Prostate gland (tissue), 2 donors: ENCODE measurements around the gene KLHL12.

Experiments used
- CTCF ChIP-seq, 4 experiments: fragments of 200-600 bp in 2 of 4; fragments of 450-650 bp in 2 of 4; sonication (generic) in 2 of 4; IDR thresholded peaks; 1 replicate in 3 of 4; 2 replicates in 1 of 4; pipeline ENCODE4 v1.5.1; 2016 to 2019; ENCODE audit warnings: antibody characterized with exemption in 4 of 4, mild to moderate bottlenecking in 2 of 4, moderate library complexity in 2 of 4
- POLR2A ChIP-seq: fragments of 450-650 bp; IDR thresholded peaks from one replicate; pipeline ENCODE4 v1.6.1; 2016; ENCODE audit warnings: antibody characterized with exemption, mild to moderate bottlenecking

- TF ChIP-seq CTCF (IDR thresholded peaks at IDR 0.05) (no peak), POLR2A (no peak)
Observed at GRCh38 chr1:202888221-202888530, 38.9 kb downstream of the KLHL12 start.
